ENCODE results near the gene INTS2.
"Not testable (repeated sequence)": the region's sequence is repeated elsewhere in the genome, so short reads cannot be mapped to it uniquely, and the experiment has no call there.

INTS2 gene

GRCh38 chr17:61928101-61928436, 287 bp upstream of the INTS2 start:
- Histone ChIP-seq H3K27me3 (no peaks in the 10 kb centered on the region), H3K9me3 (no peaks in the 10 kb centered on the region), H3K4me3 (ENCODE audit: low read depth, low read length) (peak overlapping the region; percentile 81), H3K4me1 (0 out of 2 replicates have a peak, but pooled peaks cover 3% of the 10 kb centered on the region), H3K36me3 (peaks cover 12% of the 10 kb centered on the region)
- TF ChIP-seq, protein P1, sequence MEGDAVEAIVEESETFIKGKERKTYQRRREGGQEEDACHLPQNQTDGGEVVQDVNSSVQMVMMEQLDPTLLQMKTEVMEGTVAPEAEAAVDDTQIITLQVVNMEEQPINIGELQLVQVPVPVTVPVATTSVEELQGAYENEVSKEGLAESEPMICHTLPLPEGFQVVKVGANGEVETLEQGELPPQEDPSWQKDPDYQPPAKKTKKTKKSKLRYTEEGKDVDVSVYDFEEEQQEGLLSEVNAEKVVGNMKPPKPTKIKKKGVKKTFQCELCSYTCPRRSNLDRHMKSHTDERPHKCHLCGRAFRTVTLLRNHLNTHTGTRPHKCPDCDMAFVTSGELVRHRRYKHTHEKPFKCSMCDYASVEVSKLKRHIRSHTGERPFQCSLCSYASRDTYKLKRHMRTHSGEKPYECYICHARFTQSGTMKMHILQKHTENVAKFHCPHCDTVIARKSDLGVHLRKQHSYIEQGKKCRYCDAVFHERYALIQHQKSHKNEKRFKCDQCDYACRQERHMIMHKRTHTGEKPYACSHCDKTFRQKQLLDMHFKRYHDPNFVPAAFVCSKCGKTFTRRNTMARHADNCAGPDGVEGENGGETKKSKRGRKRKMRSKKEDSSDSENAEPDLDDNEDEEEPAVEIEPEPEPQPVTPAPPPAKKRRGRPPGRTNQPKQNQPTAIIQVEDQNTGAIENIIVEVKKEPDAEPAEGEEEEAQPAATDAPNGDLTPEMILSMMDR (IDR thresholded peaks at IDR 0.05; ENCODE audit: low read depth, low read length), result no peak
- DNase-seq, result no peak

DNA sequence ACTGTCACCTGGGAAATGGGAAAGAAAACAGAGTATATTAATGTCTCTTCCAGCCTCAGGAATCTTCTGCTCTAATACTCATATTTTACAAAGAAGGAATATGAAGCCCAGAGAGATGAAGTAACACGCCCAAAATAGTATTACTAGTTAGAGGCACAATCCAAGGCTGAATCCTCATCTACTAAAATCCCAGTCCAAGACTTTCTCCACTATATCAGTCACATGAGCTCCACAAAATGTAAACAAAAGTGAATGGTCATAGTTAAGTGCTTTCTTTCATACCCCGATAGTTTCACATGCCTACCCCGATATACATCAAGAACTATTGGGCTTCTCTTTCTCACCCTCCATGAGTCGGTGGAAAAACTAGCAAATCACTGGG, 965 bp downstream of the INTS2 start:
- no peak for DNase-seq
- TF ChIP-seq, protein P1 (IDR thresholded peaks at IDR 0.05; ENCODE audit: low read depth, low read length), result no peak
- Histone ChIP-seq H3K4me1 (0 out of 2 replicates have a peak, but pooled peaks cover 3% of the 10 kb centered on the region), H3K9me3 (no peaks in the 10 kb centered on the region), H3K27me3 (no peaks in the 10 kb centered on the region), H3K36me3 (peaks cover 16% of the 10 kb centered on the region), H3K4me3 (ENCODE audit: low read depth, low read length) (peak overlapping the region; percentile 81)

- H3K36me3 ChIP-seq, result peaks cover 21% of the 10 kb centered on the region
- DNase-seq; H3K9me3 ChIP-seq; H3K4me1 ChIP-seq; H3K27me3 ChIP-seq; H3K4me3 ChIP-seq (ENCODE audit: low read depth, low read length): not testable (repeated sequence)
Measured at GRCh38 chr17:61915162-61915561, 12.6 kb downstream of the INTS2 start.

DNA sequence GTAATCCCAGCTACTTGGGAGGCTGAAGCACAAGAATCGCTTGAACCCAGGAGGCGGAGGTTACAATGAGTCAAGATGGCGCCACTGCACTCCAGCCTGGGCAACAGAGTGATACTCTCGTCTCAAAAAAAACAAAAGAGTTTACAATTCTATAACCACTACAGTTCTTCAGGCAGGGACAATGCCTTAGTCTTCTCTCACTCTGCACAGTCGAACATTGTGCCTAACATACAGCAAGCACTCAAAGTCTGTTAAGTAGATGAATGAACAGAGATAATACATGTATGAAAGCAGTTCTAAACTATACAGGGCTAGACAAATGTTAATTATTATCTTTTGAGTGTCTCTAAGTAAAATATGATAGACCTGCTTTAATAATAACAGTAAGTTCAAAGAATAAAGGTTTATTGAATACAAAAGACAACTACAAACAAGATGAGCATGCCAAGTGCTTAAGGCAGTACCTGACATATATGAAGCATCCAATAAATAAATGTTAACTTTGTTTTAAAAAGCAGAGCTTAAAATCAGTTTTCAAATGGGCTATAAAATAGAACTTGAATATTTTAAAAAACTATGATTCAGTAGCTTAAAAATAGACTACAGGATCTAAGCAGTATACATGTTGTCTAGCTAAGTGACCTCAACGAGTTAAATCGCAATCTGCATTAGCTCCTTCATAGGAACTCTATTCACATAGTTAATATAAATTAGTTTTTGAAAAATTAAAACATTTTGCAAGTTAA, 19.3 kb downstream of the INTS2 start:
- Histone ChIP-seq H3K4me1 (no peaks in the 10 kb centered on the region), H3K4me3 (ENCODE audit: low read depth, low read length) (no peak overlapping the region)

GRCh38 chr17:61907361-61907760, 20.4 kb downstream of the INTS2 start:
- Histone ChIP-seq H3K9me3 (no peaks in the 10 kb centered on the region), H3K4me1 (no peaks in the 10 kb centered on the region), H3K27me3 (no peaks in the 10 kb centered on the region), H3K4me3 (ENCODE audit: low read depth, low read length) (no peak overlapping the region), H3K36me3 (peaks cover 34% of the 10 kb centered on the region)
- TF ChIP-seq, protein P1 (IDR thresholded peaks at IDR 0.05; ENCODE audit: low read depth, low read length), result no peak
- no peak for DNase-seq

More for the DNA sequence above, 19.3 kb downstream of the INTS2 start:
- DNase-seq, result no peak
- TF ChIP-seq, protein P1 (IDR thresholded peaks at IDR 0.05; ENCODE audit: low read depth, low read length), result no peak
- Histone ChIP-seq H3K36me3 (peaks cover 34% of the 10 kb centered on the region), H3K27me3 (no peaks in the 10 kb centered on the region), H3K9me3 (no peaks in the 10 kb centered on the region)

- H3K9me3 ChIP-seq, result no peaks in the 10 kb centered on the region
- no peak overlapping the region for H3K4me3 ChIP-seq (ENCODE audit: low read depth, low read length)
- TF ChIP-seq, protein P1 (IDR thresholded peaks at IDR 0.05; ENCODE audit: low read depth, low read length), result no peak
- no peak for DNase-seq
- peaks cover 20% of the 10 kb centered on the region for H3K36me3 ChIP-seq
- H3K27me3 ChIP-seq, result no peaks in the 10 kb centered on the region
- no peaks in the 10 kb centered on the region for H3K4me1 ChIP-seq
Measured at GRCh38 chr17:61904094-61904710, 23.6 kb downstream of the INTS2 start.
